BJ (cell line): Measurements from ENCODE around the gene C2orf78. TPM values are rescaled to one million over a fixed set of nuclear protein-coding genes. Genes with fewer than 3 reads are reported as not detected.
"Not testable (repeated sequence)": the region's sequence is repeated elsewhere in the genome, so short reads cannot be mapped to it uniquely, and the experiment has no call there.

ENCODE experiments used
- CTCF ChIA-PET: fragments of 350-600 bp; formaldehyde crosslinking; extraction: SDS; loops from one replicate; lab custom pipeline; 2021; ENCODE audit warnings: antibody characterized with exemption, inconsistent platforms; lab: Yijun Ruan, JAX
- POLR2A ChIA-PET: fragments of 300-600 bp; sonication (Branson Sonifier 250); formaldehyde crosslinking; extraction: SDS; loops from one replicate; lab custom pipeline; 2021; ENCODE audit warnings: antibody characterized with exemption; lab: Charles Lee
- DNase-seq: peaks from one replicate; pipeline ENCODE4 v3.0.0-alpha.2; 2011; ENCODE audit warnings: low read depth
- H3K27me3 ChIP-seq: 2 replicates; pipeline ENCODE4 v1.6.0; 2011; ENCODE audit warnings: low read length; ENCODE audit not compliant: control insufficient read depth, insufficient read depth
- H3K36me3 ChIP-seq: 2 replicates; pipeline ENCODE4 v1.5.1; 2011; ENCODE audit warnings: low read length; ENCODE audit not compliant: control insufficient read depth, insufficient read depth
- H3K4me3 ChIP-seq: 2 replicates; pipeline ENCODE4 v1.5.1; 2011; ENCODE audit warnings: low read depth, mild to moderate bottlenecking, control low read depth, low read length
- CTCF ChIP-seq: IDR thresholded peaks from 2 replicates; pipeline ENCODE4 v1.5.1; 2011; ENCODE audit warnings: low read depth, mild to moderate bottlenecking, control low read depth, inconsistent platforms, low read length, moderate library complexity; ENCODE audit not compliant: insufficient read depth
- polyA plus RNA-seq: library from polyadenylated mRNA; depleted of rRNA; stranded (reverse); fragments of >200 nt; gene quantifications from 2 replicates; pipeline ENCODE4 v1.2.3, GENCODE V29; 2011

The C2orf78 gene
- polyA plus RNA-seq, 1 experiment, result not detected

DNA sequence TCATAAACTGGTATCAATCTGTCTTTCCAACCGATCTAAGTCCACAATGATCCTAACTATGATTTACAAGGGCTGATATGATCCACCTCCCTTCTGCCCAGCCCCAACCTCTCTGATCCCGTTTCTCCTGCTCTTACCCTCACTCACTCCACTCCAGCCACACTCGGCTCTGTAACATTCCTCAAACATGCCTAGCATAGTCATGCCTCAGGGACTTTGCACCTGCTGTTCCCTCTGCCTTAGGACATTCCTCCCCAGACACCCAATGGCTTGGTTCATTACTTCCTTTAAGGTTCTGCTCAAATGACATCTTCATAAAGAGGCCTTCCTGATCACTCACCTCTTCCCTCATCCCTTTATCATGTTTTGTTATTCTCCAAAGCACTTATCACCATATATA is 13.3 kb upstream of the C2orf78 start:
- Histone ChIP-seq H3K4me3 (no peak overlapping the region), H3K27me3 (no peaks in the 10 kb centered on the region), H3K36me3 (peaks cover 3% of the 10 kb centered on the region)
- POLR2A ChIA-PET, result no interaction called here
- TF ChIP-seq CTCF, result no peak
- no peak for DNase-seq
- CTCF ChIA-PET, result no interaction called here

DNA sequence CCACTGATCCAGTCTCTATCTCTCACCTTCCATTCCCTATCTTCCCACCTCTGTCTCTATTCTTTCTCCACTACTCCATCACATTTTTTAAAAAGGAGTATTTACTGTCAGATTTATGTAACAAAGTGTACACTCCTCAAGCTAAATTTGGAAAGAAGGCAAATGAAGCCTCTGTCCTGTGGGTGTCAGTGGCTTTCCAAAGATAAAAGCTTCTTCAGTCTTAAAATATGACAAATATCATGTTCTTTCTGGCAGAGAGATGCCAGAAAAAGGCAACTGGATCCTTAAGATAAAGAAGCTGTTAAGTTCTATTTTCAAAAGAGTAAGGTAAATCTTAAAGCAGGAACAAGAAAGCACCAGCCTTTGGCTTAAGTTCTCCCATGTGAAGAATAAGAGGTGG is 11.2 kb upstream of the C2orf78 start:
- Histone ChIP-seq H3K27me3 (no peaks in the 10 kb centered on the region), H3K36me3 (peaks cover 3% of the 10 kb centered on the region; the same call in 1 of the 2 replicates), H3K4me3 (no peak overlapping the region)
- no peak for DNase-seq
- no peak for TF ChIP-seq CTCF
- POLR2A ChIA-PET, result no interaction called here
- CTCF ChIA-PET, result no interaction called here

DNA sequence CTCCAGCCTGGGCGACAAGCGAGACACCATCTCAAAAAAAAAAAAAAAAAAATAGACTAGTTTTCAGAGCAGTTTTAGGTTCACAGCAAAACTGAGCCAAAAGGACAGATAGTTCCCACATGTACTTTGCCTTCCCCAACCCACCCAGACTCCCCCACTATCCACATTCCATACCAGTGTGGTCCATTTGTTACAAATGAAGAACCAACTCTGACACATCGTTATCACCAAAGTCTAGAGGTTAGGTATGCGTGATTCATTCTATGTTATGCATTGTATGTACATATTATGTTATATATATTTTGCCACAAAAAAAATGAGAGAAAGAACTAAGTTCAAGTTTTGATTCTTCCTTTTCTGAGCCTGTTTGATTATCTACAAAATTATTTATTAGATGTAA is 7.6 kb upstream of the C2orf78 start:
- Histone ChIP-seq H3K36me3 (peaks cover 3% of the 10 kb centered on the region; the same call in 1 of the 2 replicates), H3K4me3 (no peak overlapping the region), H3K27me3 (no peaks in the 10 kb centered on the region)
- CTCF ChIA-PET, result no interaction called here
- POLR2A ChIA-PET, result no interaction called here
- DNase-seq, result no peak
- no peak for TF ChIP-seq CTCF

GRCh38 chr2:73776869-73777519 is 7.0 kb upstream of the C2orf78 start:
- Histone ChIP-seq H3K36me3 (peaks cover 3% of the 10 kb centered on the region; the same call in 1 of the 2 replicates), H3K27me3 (no peaks in the 10 kb centered on the region), H3K4me3 (no peak overlapping the region)
- TF ChIP-seq CTCF, result no peak
- ChIA-PET CTCF (interaction anchor here (0.9 kb wide), 1 partner anchor 13 kb away, joined by 3 read pairs; no protein-coding TSS in a partner anchor), POLR2A (interaction anchor here (0.6 kb wide), 1 partner anchor 359 kb away, joined by 6 read pairs; no protein-coding TSS in a partner anchor)
- no peak for DNase-seq

- CTCF ChIA-PET, result interaction anchor here (0.6 to 0.9 kb wide), 2 partner anchors 30 to 471 kb away, joined by 3 to 4 read pairs; no protein-coding TSS in a partner anchor
- DNase-seq, H3K36me3 ChIP-seq, POLR2A ChIA-PET, H3K27me3 ChIP-seq: not testable (repeated sequence)
- H3K4me3 ChIP-seq, result peak overlapping the region; percentile 100
These were observed 5.0 kb upstream of the C2orf78 start for GRCh38 chr2:73778867-73779466.
